Endothelial cell of umbilical vein (primary cell): Measurements from ENCODE around the gene OSBPL9. TPM values are rescaled to one million over a fixed set of nuclear protein-coding genes. Genes with fewer than 3 reads are reported as not detected.

Experiments
- BruUV-seq: library from RNA; stranded (reverse); fragments of 400-500 nt; replicated peaks from 2 replicates; lab custom pipeline; 2021; lab: Mats Ljungman, UMichigan
- CTCF ChIA-PET: fragments of 300-600, 350-600 bp; sonication (Branson Sonifier 250); formaldehyde crosslinking; loops from one replicate; lab custom pipeline; 2021; ENCODE audit warnings: antibody characterized with exemption, inconsistent platforms; lab: Charles Lee
- POLR2A ChIA-PET: fragments of 300-600, 350-600 bp; sonication (Branson Sonifier 250); formaldehyde crosslinking; loops from one replicate; lab custom pipeline; 2021; ENCODE audit warnings: antibody characterized with exemption, inconsistent platforms; lab: Charles Lee
- DNase-seq: peaks from one replicate; pipeline ENCODE4 v3.0.0-alpha.2; 2011; ENCODE audit warnings: low read depth, low spot score
- FAIRE-seq: peaks from 2 replicates; lab custom pipeline; 2011; peaks lifted over from hg19 to GRCh38; lab: Jason Lieb, UNC
- H2AFZ ChIP-seq: 2 replicates; pipeline ENCODE4 v1.6.0; 2012; ENCODE audit warnings: low read depth, low read length, control low read depth, inconsistent platforms
- H3K27ac ChIP-seq: 2 replicates; pipeline ENCODE4 v1.5.1; 2011; ENCODE audit warnings: low read depth, mild to moderate bottlenecking, control low read depth, low read length, moderate library complexity; ENCODE audit not compliant: insufficient read depth
- H3K27me3 ChIP-seq, 2 experiments: 2 replicates each; pipeline versions ENCODE4 v1.6.0 to v1.6.1; 2011; ENCODE audit warnings: low read length in 2 of 2, mixed read lengths in 1 of 2; ENCODE audit not compliant: control insufficient read depth in 2 of 2, insufficient read depth in 2 of 2
- H3K36me3 ChIP-seq, 2 experiments: 2 replicates in 1 of 2; 3 replicates in 1 of 2; pipeline ENCODE4 v1.5.1; 2011; ENCODE audit warnings: low read length in 2 of 2, mild to moderate bottlenecking in 1 of 2, moderate library complexity in 1 of 2; ENCODE audit not compliant: control insufficient read depth in 2 of 2, insufficient read depth in 2 of 2; ENCODE audit errors: extremely low read depth in 1 of 2
- H3K4me1 ChIP-seq: 3 replicates; pipeline ENCODE4 v1.5.1; 2011; ENCODE audit warnings: mild to moderate bottlenecking, low read length; ENCODE audit not compliant: control insufficient read depth, insufficient read depth; ENCODE audit errors: extremely low read depth
- H3K4me2 ChIP-seq: 2 replicates; pipeline ENCODE4 v1.6.1; 2011; ENCODE audit warnings: low read length, control low read depth, mixed read lengths; ENCODE audit not compliant: insufficient read depth
- H3K4me3 ChIP-seq, 3 experiments: fragments of 200-600 bp in 1 of 3; sonication (generic), shearing (Covaris generic) in 1 of 3; replicated peaks in 1 of 3; 2 replicates each; pipeline ENCODE4 v1.5.1; 2011 to 2016; ENCODE audit warnings: control low read depth in 3 of 3, low read length in 3 of 3, mild to moderate bottlenecking in 2 of 3, inconsistent platforms in 1 of 3, low read depth in 1 of 3, moderate library complexity in 1 of 3; ENCODE audit not compliant: insufficient read depth in 1 of 3
- H3K79me2 ChIP-seq: 2 replicates; pipeline ENCODE4 v1.6.0; 2012; ENCODE audit warnings: low read length, inconsistent platforms; ENCODE audit not compliant: control insufficient read depth, insufficient read depth
- H3K9ac ChIP-seq: replicated peaks from 2 replicates; pipeline ENCODE3; 2011; ENCODE audit warnings: low read length, control low read depth; ENCODE audit not compliant: insufficient read depth; ENCODE audit errors: extremely low read depth
- H3K9me1 ChIP-seq: replicated peaks from 3 replicates; pipeline ENCODE4 v1.6.0; 2011; ENCODE audit warnings: mild to moderate bottlenecking, low read length; ENCODE audit not compliant: control insufficient read depth, insufficient read depth; ENCODE audit errors: extremely low read depth
- H3K9me3 ChIP-seq: replicated peaks from 2 replicates; pipeline ENCODE4 v1.5.1; 2012; ENCODE audit warnings: low read length, inconsistent platforms; ENCODE audit not compliant: control insufficient read depth, insufficient read depth
- H4K20me1 ChIP-seq: replicated peaks from 2 replicates; pipeline ENCODE3; 2011; ENCODE audit warnings: mild to moderate bottlenecking, low read length; ENCODE audit not compliant: control insufficient read depth, insufficient read depth; ENCODE audit errors: extremely low read depth
- EZH2 ChIP-seq: IDR thresholded peaks from 2 replicates; pipeline ENCODE4 v1.6.1; 2012; ENCODE audit warnings: borderline replicate concordance, low read depth, mild to moderate bottlenecking, moderate library complexity, low read length, inconsistent platforms; ENCODE audit not compliant: severe bottlenecking
- FOS ChIP-seq: IDR thresholded peaks from 2 replicates; pipeline ENCODE4 v1.6.1; 2011; ENCODE audit warnings: mild to moderate bottlenecking, low read length, moderate library complexity, borderline replicate concordance; ENCODE audit not compliant: insufficient read depth
- GATA2 ChIP-seq: IDR thresholded peaks from 2 replicates; pipeline ENCODE4 v1.7.0; 2011; ENCODE audit warnings: low read depth, mild to moderate bottlenecking, moderate library complexity, mixed read lengths, low read length; ENCODE audit not compliant: insufficient read length, insufficient read depth
- JUN ChIP-seq: IDR thresholded peaks from 2 replicates; pipeline ENCODE4 v1.6.1; 2011; ENCODE audit warnings: borderline replicate concordance, low read depth; ENCODE audit not compliant: insufficient read length, insufficient read depth
- MAX ChIP-seq: IDR thresholded peaks from 2 replicates; pipeline ENCODE4 v1.6.1; 2011; ENCODE audit not compliant: insufficient read depth, insufficient read length
- MYC ChIP-seq: IDR thresholded peaks from one replicate; pipeline ENCODE4 v1.6.1; 2011; ENCODE audit warnings: mild to moderate bottlenecking, low read depth, low read length
- POLR2A ChIP-seq: IDR thresholded peaks from 2 replicates; pipeline ENCODE4 v1.6.1; 2012; ENCODE audit warnings: low read depth, mild to moderate bottlenecking, control low read depth, low read length
- POLR2AphosphoS5 ChIP-seq: IDR thresholded peaks from 2 replicates; pipeline ENCODE4 v1.6.1; 2012; ENCODE audit warnings: low read depth, mild to moderate bottlenecking, control low read depth, low read length, moderate library complexity; ENCODE audit not compliant: insufficient read depth
- dilution Hi-C: fragments of 300-500 bp; cut with MboI; formaldehyde crosslinking; loops from one replicate; pipeline ENCODE4 v1.15.0; 2019; ENCODE audit warnings: low sequenced_read_pairs; ENCODE audit not compliant: extremely low pct_ligation_motif_present
- intact Hi-C: fragments of 100-400 bp; cut with micrococcal nuclease; formaldehyde crosslinking; loops from one replicate; pipeline ENCODE4 v1.10.0; 2022
- polyA plus RNA-seq, 4 experiments: library from polyadenylated mRNA; depleted of rRNA in 3 of 4; stranded (reverse) in 3 of 4; unstranded in 1 of 4; fragments of >200 nt; gene quantifications; 2 replicates each; pipeline versions ENCODE4 v1.2.1 to v1.2.3, GENCODE V29; 2011 to 2012; ENCODE audit warnings: missing spikeins in 1 of 4
- total RNA-seq: library from RNA; stranded (reverse); gene quantifications from 2 replicates; pipeline ENCODE4 v1.2.3, GENCODE V29; 2021
- TF ChIP-seq, protein P1 (sequence below), 2 donors: IDR thresholded peaks; 1 replicate in 1 of 2; 2 replicates in 1 of 2; pipeline ENCODE4 v1.5.1; 2011; ENCODE audit warnings: low read length in 2 of 2, mild to moderate bottlenecking in 2 of 2, moderate library complexity in 2 of 2, control low read depth in 1 of 2, inconsistent platforms in 1 of 2, low read depth in 1 of 2; ENCODE audit not compliant: insufficient read depth in 1 of 2; ENCODE audit errors: extremely low read depth in 1 of 2

The OSBPL9 gene
- total and polyA plus RNA-seq, 2 donors (not counting 3 experiments of a cell fraction or from before 2014, with no cell fraction given), result 46.2 to 80.3 TPM

- ChIA-PET CTCF (interaction anchor here (0.6 to 1.5 kb wide), 6 partner anchors 10 to 194 kb away, joined by 3 to 5 read pairs (median 4); no protein-coding TSS in a partner anchor), POLR2A (interaction anchor here (0.7 kb wide), 2 partner anchors 165 to 208 kb away, joined by 6 to 9 read pairs; no protein-coding TSS in a partner anchor)
- BruUV-seq, result TSS peak; percentile 92
- H3K4me1 ChIP-seq, result peaks cover 16% of the 10 kb centered on the region
- peak overlapping the region; percentile 92 for H2AFZ ChIP-seq
- H4K20me1 ChIP-seq, result no peaks in the 10 kb centered on the region
- H3K9me1 ChIP-seq, result no peaks in the 10 kb centered on the region
- TF ChIP-seq FOS (no peak), GATA2 (no peak), MAX (no peak), POLR2A (no peak), MYC (no peak), EZH2 (no peak), JUN (no peak), POLR2AphosphoS5 (no peak)
- TF ChIP-seq, protein P1, sequence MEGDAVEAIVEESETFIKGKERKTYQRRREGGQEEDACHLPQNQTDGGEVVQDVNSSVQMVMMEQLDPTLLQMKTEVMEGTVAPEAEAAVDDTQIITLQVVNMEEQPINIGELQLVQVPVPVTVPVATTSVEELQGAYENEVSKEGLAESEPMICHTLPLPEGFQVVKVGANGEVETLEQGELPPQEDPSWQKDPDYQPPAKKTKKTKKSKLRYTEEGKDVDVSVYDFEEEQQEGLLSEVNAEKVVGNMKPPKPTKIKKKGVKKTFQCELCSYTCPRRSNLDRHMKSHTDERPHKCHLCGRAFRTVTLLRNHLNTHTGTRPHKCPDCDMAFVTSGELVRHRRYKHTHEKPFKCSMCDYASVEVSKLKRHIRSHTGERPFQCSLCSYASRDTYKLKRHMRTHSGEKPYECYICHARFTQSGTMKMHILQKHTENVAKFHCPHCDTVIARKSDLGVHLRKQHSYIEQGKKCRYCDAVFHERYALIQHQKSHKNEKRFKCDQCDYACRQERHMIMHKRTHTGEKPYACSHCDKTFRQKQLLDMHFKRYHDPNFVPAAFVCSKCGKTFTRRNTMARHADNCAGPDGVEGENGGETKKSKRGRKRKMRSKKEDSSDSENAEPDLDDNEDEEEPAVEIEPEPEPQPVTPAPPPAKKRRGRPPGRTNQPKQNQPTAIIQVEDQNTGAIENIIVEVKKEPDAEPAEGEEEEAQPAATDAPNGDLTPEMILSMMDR (IDR thresholded peaks at IDR 0.05; ENCODE audit: extremely low read depth in 1 of 2, insufficient read depth in 1 of 2, low read depth in 1 of 2, low read length in 2 of 2), result no peak
- peak; percentile 92 for DNase-seq
- H3K4me2 ChIP-seq, result peak overlapping the region; percentile 93
- H3K27ac ChIP-seq, result peak overlapping the region; percentile 66
- no peaks in the 10 kb centered on the region for H3K9me3 ChIP-seq
- H3K79me2 ChIP-seq, result peaks cover 28% of the 10 kb centered on the region
- no peaks in the 10 kb centered on the region for H3K27me3 ChIP-seq
- H3K9ac ChIP-seq, result peak overlapping the region; percentile 73
- intact Hi-C loops (loop anchor here (1.0 to 5.0 kb wide), 3 partner anchors 40 to 102 kb away; no protein-coding TSS in a partner anchor), dilution Hi-C loops (no loop called here)
- FAIRE-seq, result peak; percentile 71
- H3K36me3 ChIP-seq, result no peaks in the 10 kb centered on the region
- peak overlapping the region; percentile 89 to 97 (median 94) for H3K4me3 ChIP-seq
Measured at GRCh38 chr1:51729156-51729823, 112.4 kb downstream of the OSBPL9 start.
